ENCODE results near the gene PARM1. TPM values are rescaled to one million over a fixed set of nuclear protein-coding genes. Genes with fewer than 3 reads are reported as not detected.

The PARM1 gene
- total RNA-seq, 1 donor from 2014 or later: 90.7 TPM

- intact Hi-C loops (cut with micrococcal nuclease): no loop called here
- peak overlapping the region; percentile 84 for H3K27ac ChIP-seq (replicated peaks)
These were observed 35.7 kb downstream of the PARM1 start for GRCh38 chr4:74968456-74969164.

GRCh38 chr4:74969507-74970474, 36.9 kb downstream of the PARM1 start:
- H3K4me1 ChIP-seq: peaks cover 52% of the 10 kb centered on the region
- peak; percentile 62 for TF ChIP-seq CTCF (IDR thresholded peaks at IDR 0.05; ENCODE audit: borderline replicate concordance)
- peak overlapping the region; percentile 84 for H3K27ac ChIP-seq (replicated peaks)
- DNase-seq: peak; percentile 49
- no peaks in the 10 kb centered on the region for H3K9me3 ChIP-seq (replicated peaks)
- intact Hi-C loops (cut with micrococcal nuclease): no loop called here
- H3K27me3 ChIP-seq (ENCODE audit: low read depth): no peaks in the 10 kb centered on the region
- H3K4me3 ChIP-seq: peak overlapping the region; percentile 31
- H3K36me3 ChIP-seq: no peaks in the 10 kb centered on the region

More at GRCh38 chr4:74968456-74969164, 35.7 kb downstream of the PARM1 start:
- peaks cover 52% of the 10 kb centered on the region for H3K4me1 ChIP-seq
- H3K4me3 ChIP-seq: no peak overlapping the region
- H3K36me3 ChIP-seq: no peaks in the 10 kb centered on the region
- H3K9me3 ChIP-seq (replicated peaks): no peaks in the 10 kb centered on the region
- no peak for DNase-seq
- H3K27me3 ChIP-seq (ENCODE audit: low read depth): no peaks in the 10 kb centered on the region
- TF ChIP-seq CTCF (IDR thresholded peaks at IDR 0.05; ENCODE audit: borderline replicate concordance): no peak

- DNase-seq: no peak
- H3K27ac ChIP-seq (replicated peaks): peak overlapping the region; percentile 84
- no peak for TF ChIP-seq CTCF (IDR thresholded peaks at IDR 0.05; ENCODE audit: borderline replicate concordance)
- H3K36me3 ChIP-seq: no peaks in the 10 kb centered on the region
- H3K9me3 ChIP-seq (replicated peaks): no peaks in the 10 kb centered on the region
- intact Hi-C loops (cut with micrococcal nuclease): no loop called here
- H3K4me3 ChIP-seq: no peak overlapping the region
- no peaks in the 10 kb centered on the region for H3K27me3 ChIP-seq (ENCODE audit: low read depth)
- H3K4me1 ChIP-seq: peaks cover 52% of the 10 kb centered on the region
These were observed 37.7 kb downstream of the PARM1 start for GRCh38 chr4:74970577-74970976.

DNA sequence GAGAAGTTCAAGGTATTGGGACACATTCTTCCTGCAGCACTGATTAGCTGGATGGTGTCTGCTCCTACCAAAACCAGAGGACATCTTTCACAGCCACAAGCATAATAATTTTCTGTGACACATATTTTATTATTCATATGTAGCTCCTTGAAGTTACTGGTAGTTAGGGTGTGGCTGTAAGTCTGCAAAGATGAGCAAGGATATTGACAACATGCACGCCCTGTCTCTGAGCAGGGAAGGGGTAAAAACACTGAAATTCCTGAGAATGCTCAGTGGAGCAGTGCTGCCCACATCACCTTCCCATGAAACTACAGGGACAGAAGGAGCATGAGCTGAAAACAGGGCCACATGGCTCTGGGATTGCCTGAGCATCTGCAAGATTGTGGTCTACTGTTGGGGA, 38.9 kb downstream of the PARM1 start:
- Histone ChIP-seq H3K27ac (replicated peaks) (no peak overlapping the region), H3K4me3 (no peak overlapping the region), H3K9me3 (replicated peaks) (no peaks in the 10 kb centered on the region), H3K27me3 (ENCODE audit: low read depth) (no peaks in the 10 kb centered on the region), H3K36me3 (no peaks in the 10 kb centered on the region), H3K4me1 (peaks cover 63% of the 10 kb centered on the region)
- no peak for TF ChIP-seq CTCF (IDR thresholded peaks at IDR 0.05; ENCODE audit: borderline replicate concordance)
- no peak for DNase-seq
- intact Hi-C loops (cut with micrococcal nuclease): no loop called here

GRCh38 chr4:74975082-74975481, 42.2 kb downstream of the PARM1 start:
- Histone ChIP-seq H3K4me1 (peaks cover 38% of the 10 kb centered on the region), H3K27ac (replicated peaks) (no peak overlapping the region), H3K36me3 (no peaks in the 10 kb centered on the region), H3K4me3 (no peak overlapping the region), H3K27me3 (ENCODE audit: low read depth) (no peaks in the 10 kb centered on the region), H3K9me3 (replicated peaks) (peaks cover 24% of the 10 kb centered on the region)
- intact Hi-C loops (cut with micrococcal nuclease): no loop called here
- no peak for DNase-seq
- TF ChIP-seq CTCF (IDR thresholded peaks at IDR 0.05; ENCODE audit: borderline replicate concordance): no peak

All from left ventricle myocardium inferior (tissue), 1 donor.